Measurements from ENCODE around the gene C8B.

The C8B gene

DNA sequence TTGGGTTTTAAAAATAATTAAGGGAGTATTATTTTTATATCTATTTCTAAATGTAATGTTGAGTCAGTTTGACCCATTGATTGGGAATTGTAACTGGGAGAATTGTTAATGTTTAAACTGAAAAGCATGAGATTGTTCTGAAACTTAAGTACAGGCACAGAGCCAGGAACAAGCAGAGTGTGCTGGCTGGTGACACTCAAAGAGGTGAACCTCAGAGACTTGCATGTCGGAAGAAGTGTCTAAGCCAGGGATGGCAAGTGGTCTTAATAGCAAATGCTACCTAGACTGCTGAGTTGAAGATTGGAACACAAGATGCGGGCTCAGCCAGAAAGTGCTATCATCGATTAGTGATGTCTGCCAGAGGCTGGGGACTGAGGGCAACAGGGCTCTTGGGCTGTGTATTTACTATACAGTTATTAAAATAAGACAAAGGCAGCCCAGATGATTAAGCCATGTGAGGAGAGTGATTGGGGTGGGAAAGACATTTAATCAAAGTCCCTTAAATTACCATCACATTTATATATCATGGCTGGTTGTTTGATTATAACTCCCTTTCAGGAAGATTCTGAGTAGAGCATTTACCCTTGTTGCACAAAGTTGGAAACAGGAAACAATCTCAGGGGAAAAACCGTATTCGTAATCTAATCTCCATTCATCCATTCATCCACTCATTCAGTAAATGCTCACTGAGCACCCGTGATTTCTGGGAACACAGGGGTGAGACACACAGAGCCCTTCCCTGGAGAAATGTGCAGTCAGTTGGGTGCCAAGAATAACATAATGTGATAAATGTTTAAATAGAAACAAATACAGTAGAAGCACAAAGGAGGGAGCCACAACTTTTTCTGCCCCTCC lies 68.4 kb downstream of the C8B start:
- no peak for DNase-seq

DNA sequence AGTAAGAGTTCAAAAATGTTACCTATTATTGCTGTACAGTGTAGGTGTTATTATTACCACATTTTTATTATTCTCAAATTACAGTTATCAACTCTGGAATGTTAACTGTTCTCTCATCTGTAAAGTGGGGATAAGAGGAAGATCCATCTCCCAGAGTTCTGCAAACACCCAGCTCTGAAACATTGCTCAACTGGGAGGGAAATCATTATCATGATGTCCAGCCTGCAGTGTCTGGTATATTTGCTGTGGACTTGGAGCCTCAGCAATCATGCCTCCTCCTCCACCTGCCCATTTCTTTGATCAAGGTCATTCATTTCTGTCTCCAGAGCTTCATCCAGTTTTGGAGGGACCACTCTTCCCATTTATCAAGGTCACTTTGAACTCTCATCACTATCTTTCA lies 71.8 kb downstream of the C8B start:
- DNase-seq: no peak

- no peak for DNase-seq
Measured at GRCh38 chr1:56890229-56890628, 75.6 kb downstream of the C8B start.

GRCh38 chr1:56881417-56881816 lies 84.4 kb downstream of the C8B start:
- DNase-seq: no peak

GRCh38 chr1:56880774-56881173 lies 85.0 kb downstream of the C8B start:
- DNase-seq: no peak
